ENCODE results near the gene BAHCC1.
"Not testable (repeated sequence)": the region's sequence is repeated elsewhere in the genome, so short reads cannot be mapped to it uniquely, and the experiment has no call there.

The BAHCC1 gene

GRCh38 chr17:81414756-81415516, 19.7 kb downstream of the BAHCC1 start:
- no peak for DNase-seq

GRCh38 chr17:81415681-81416080, 20.4 kb downstream of the BAHCC1 start:
- no peak for DNase-seq

- DNase-seq: no peak
Observed at GRCh38 chr17:81416612-81417011, 21.4 kb downstream of the BAHCC1 start.

- no peak for DNase-seq
Observed at GRCh38 chr17:81417049-81417878, 22.0 kb downstream of the BAHCC1 start.

- no peak for DNase-seq
Observed at GRCh38 chr17:81417879-81418709, 22.8 kb downstream of the BAHCC1 start.

- no peak for DNase-seq
Observed at GRCh38 chr17:81418710-81419318, 23.6 kb downstream of the BAHCC1 start.

GRCh38 chr17:81419319-81419885, 24.1 kb downstream of the BAHCC1 start:
- no peak for DNase-seq

GRCh38 chr17:81419886-81420768, 24.9 kb downstream of the BAHCC1 start:
- no peak for DNase-seq

- DNase-seq: no peak
Observed at GRCh38 chr17:81420769-81421462, 25.7 kb downstream of the BAHCC1 start.

- DNase-seq: no peak
Observed at GRCh38 chr17:81422776-81423697, 27.8 kb downstream of the BAHCC1 start.

GRCh38 chr17:81423698-81424071, 28.4 kb downstream of the BAHCC1 start:
- no peak for DNase-seq

- no peak for DNase-seq
Observed at GRCh38 chr17:81424151-81425017, 29.1 kb downstream of the BAHCC1 start.

- not testable (repeated sequence) for DNase-seq
Observed at GRCh38 chr17:81425041-81425440, 29.8 kb downstream of the BAHCC1 start.

GRCh38 chr17:81425716-81426392, 30.6 kb downstream of the BAHCC1 start:
- not testable (repeated sequence) for DNase-seq

GRCh38 chr17:81426393-81427172, 31.3 kb downstream of the BAHCC1 start:
- DNase-seq: no peak

GRCh38 chr17:81427173-81428120, 32.2 kb downstream of the BAHCC1 start:
- DNase-seq: no peak
